Epithelial cell of esophagus (primary cell): ENCODE measurements around the gene ARPP21.

ENCODE experiments used
- DNase-seq: peaks from one replicate; pipeline ENCODE4 v3.0.0; 2010; ENCODE audit warnings: low read depth
- H3K4me3 ChIP-seq: 2 replicates; pipeline ENCODE4 v1.5.1; 2011; ENCODE audit warnings: mild to moderate bottlenecking, low read length, control low read depth
- TF ChIP-seq, protein P1 (sequence below): IDR thresholded peaks from 2 replicates; pipeline ENCODE4 v1.5.1; 2011; ENCODE audit warnings: low read depth, mild to moderate bottlenecking, low read length, control low read depth, inconsistent platforms; ENCODE audit not compliant: insufficient read depth; ENCODE audit errors: missing control alignments

Gene ARPP21

GRCh38 chr3:35761311-35761710, 122.0 kb downstream of the ARPP21 start:
- no peak overlapping the region for H3K4me3 ChIP-seq
- DNase-seq = no peak
- TF ChIP-seq, protein P1, sequence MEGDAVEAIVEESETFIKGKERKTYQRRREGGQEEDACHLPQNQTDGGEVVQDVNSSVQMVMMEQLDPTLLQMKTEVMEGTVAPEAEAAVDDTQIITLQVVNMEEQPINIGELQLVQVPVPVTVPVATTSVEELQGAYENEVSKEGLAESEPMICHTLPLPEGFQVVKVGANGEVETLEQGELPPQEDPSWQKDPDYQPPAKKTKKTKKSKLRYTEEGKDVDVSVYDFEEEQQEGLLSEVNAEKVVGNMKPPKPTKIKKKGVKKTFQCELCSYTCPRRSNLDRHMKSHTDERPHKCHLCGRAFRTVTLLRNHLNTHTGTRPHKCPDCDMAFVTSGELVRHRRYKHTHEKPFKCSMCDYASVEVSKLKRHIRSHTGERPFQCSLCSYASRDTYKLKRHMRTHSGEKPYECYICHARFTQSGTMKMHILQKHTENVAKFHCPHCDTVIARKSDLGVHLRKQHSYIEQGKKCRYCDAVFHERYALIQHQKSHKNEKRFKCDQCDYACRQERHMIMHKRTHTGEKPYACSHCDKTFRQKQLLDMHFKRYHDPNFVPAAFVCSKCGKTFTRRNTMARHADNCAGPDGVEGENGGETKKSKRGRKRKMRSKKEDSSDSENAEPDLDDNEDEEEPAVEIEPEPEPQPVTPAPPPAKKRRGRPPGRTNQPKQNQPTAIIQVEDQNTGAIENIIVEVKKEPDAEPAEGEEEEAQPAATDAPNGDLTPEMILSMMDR = no peak

DNA sequence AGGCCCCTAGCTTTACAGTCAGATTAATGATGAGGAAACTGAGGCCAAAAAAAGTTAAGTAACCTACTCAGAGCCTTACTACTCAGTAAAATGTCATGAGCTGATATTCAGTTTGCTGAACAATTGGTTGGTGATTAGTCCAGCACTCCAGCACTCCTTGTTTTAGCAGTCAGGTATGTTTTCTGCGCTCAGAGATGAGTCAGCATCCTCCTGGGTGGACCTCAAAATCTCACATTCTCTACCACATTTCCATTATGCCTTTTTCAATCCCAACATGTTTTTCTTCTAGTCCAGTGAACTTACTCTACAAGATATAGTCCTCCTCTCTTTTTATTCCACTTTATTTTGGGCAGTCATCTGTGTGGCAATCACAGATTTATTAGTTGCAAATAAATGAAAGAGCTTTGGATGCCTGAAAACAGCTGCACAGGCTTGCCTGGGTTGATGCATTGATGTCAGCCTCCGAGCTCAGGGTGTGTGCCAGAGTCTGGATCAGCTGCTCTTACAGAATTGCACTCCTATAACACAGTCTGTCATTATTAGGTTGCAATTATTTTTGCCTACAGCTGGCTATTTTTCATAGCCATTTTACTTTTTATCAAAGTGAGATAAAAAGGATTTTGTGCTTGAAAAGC, 133.2 kb downstream of the ARPP21 start:
- peak; percentile 19 for DNase-seq
- TF ChIP-seq, protein P1 = no peak
- no peak overlapping the region for H3K4me3 ChIP-seq

- DNase-seq = no peak
- H3K4me3 ChIP-seq = no peak overlapping the region
Measured at GRCh38 chr3:35773417-35773816, 134.1 kb downstream of the ARPP21 start.

DNA sequence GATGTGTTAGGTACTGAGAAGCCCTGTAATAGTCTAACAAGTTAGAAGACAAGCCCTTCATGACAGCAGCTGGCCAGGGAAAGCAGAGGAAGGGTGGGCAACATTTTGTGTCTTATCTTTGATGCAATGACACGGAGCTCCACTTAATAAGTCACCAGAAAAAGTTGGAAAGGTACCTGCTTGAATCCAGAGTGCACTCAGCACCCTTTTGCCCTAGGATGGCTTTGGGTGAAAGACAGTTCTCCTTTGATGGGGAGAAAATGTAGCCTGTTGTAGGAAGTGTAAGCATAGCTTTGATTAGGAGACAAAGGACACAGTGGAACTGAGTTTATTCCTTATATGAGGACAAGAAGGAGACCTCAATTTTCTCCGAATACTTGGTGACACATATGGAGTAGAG, 137.0 kb downstream of the ARPP21 start:
- no peak overlapping the region for H3K4me3 ChIP-seq
- TF ChIP-seq, protein P1 = no peak
- no peak for DNase-seq

More at GRCh38 chr3:35773417-35773816, 134.1 kb downstream of the ARPP21 start:
- TF ChIP-seq, protein P1 = no peak

DNA sequence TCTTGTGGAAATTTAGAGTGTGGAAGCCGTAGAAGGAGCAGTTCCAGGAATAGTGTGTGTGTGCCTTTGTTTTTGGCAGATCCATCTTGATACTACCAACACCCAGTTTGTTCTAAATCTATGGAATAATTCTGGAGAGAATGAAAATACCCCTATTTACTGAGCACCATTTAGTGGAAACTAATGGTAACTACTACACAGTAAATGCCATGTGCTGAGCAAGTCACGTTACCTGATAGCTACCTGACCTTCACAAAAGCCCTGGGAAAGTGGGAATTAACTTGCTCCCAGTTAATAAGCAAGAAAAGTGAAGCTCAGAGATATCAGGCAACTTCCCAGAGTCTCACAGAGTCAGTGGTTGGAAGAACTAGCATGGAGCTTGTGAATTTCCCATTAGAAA, 137.7 kb downstream of the ARPP21 start:
- H3K4me3 ChIP-seq = no peak overlapping the region
- no peak for DNase-seq
- TF ChIP-seq, protein P1 = no peak

- no peak overlapping the region for H3K4me3 ChIP-seq
- no peak for DNase-seq
- TF ChIP-seq, protein P1 = no peak
Measured at GRCh38 chr3:35777563-35778554, 138.5 kb downstream of the ARPP21 start.
